ENCODE results near the gene CDKN2A. TPM values are rescaled to one million over a fixed set of nuclear protein-coding genes. Genes with fewer than 3 reads are reported as not detected.

Gene CDKN2A
- total RNA-seq, 1 experiment from 2014 or later = 0.57 TPM

GRCh38 chr9:22037954-22038690, 43.9 kb upstream of the CDKN2A start:
- ATAC-seq = no peak
- TF ChIP-seq ZNF317 (CRISPR knock-in tag; IDR thresholded peaks at IDR 0.05; ENCODE audit: borderline replicate concordance, low read depth) (no peak), ZNF281 (CRISPR knock-in tag; IDR thresholded peaks at IDR 0.05) (no peak), OVOL2 (CRISPR knock-in tag; IDR thresholded peaks at IDR 0.05; ENCODE audit: borderline replicate concordance) (no peak)
- Mint-ChIP-seq H3K4me1 (peaks cover 8% of the 10 kb centered on the region), H3K4me3 (no peak overlapping the region), H3K27ac (no peak overlapping the region), H3K36me3 (no peaks in the 10 kb centered on the region), H3K27me3 (ENCODE audit: low read depth) (no peaks in the 10 kb centered on the region), H3K9me3 (no peaks in the 10 kb centered on the region)
- no peak for DNase-seq (ENCODE audit: low spot score)
- POLR2A ChIA-PET = no interaction called here
- CTCF ChIA-PET = interaction anchor here (1.2 to 2.3 kb wide), 3 partner anchors 29 to 104 kb away, joined by 4 to 7 read pairs (median 4); partner anchors contain the start of gene CDKN2B

GRCh38 chr9:22036866-22037626, 42.9 kb upstream of the CDKN2A start:
- H3K9me3 Mint-ChIP-seq = no peaks in the 10 kb centered on the region
- ChIA-PET POLR2A (no interaction called here), CTCF (interaction anchor here (1.2 kb wide), 1 partner anchor 28 kb away, joined by 4 read pairs; the partner anchor contains the start of gene CDKN2B)
- no peaks in the 10 kb centered on the region for H3K27me3 Mint-ChIP-seq (ENCODE audit: low read depth)
- H3K4me3 Mint-ChIP-seq = no peak overlapping the region
- no peak for TF ChIP-seq TEAD4 (CRISPR knock-in tag; IDR thresholded peaks at IDR 0.05)
- no peak for TF ChIP-seq MYBL2 (CRISPR knock-in tag; IDR thresholded peaks at IDR 0.05)
- TF ChIP-seq HMGA2 (CRISPR knock-in tag; IDR thresholded peaks at IDR 0.05) = no peak
- TF ChIP-seq, protein P1, sequence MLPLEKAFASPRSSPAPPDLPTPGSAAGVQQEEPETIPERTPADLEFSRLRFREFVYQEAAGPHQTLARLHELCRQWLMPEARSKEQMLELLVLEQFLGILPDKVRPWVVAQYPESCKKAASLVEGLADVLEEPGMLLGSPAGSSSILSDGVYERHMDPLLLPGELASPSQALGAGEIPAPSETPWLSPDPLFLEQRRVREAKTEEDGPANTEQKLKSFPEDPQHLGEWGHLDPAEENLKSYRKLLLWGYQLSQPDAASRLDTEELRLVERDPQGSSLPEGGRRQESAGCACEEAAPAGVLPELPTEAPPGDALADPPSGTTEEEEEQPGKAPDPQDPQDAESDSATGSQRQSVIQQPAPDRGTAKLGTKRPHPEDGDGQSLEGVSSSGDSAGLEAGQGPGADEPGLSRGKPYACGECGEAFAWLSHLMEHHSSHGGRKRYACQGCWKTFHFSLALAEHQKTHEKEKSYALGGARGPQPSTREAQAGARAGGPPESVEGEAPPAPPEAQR (CRISPR knock-in tag; IDR thresholded peaks at IDR 0.05) = no peak
- TF ChIP-seq EMX1 (CRISPR knock-in tag; IDR thresholded peaks at IDR 0.05) = no peak
- no peak for TF ChIP-seq IRF2 (CRISPR knock-in tag; IDR thresholded peaks at IDR 0.05; ENCODE audit: borderline replicate concordance, low read depth)
- TF ChIP-seq ZNF396 (CRISPR knock-in tag; IDR thresholded peaks at IDR 0.05; ENCODE audit: borderline replicate concordance) = no peak
- TF ChIP-seq AR (CRISPR knock-in tag; IDR thresholded peaks at IDR 0.05) = no peak
- TF ChIP-seq, protein P2, sequence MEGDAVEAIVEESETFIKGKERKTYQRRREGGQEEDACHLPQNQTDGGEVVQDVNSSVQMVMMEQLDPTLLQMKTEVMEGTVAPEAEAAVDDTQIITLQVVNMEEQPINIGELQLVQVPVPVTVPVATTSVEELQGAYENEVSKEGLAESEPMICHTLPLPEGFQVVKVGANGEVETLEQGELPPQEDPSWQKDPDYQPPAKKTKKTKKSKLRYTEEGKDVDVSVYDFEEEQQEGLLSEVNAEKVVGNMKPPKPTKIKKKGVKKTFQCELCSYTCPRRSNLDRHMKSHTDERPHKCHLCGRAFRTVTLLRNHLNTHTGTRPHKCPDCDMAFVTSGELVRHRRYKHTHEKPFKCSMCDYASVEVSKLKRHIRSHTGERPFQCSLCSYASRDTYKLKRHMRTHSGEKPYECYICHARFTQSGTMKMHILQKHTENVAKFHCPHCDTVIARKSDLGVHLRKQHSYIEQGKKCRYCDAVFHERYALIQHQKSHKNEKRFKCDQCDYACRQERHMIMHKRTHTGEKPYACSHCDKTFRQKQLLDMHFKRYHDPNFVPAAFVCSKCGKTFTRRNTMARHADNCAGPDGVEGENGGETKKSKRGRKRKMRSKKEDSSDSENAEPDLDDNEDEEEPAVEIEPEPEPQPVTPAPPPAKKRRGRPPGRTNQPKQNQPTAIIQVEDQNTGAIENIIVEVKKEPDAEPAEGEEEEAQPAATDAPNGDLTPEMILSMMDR (IDR thresholded peaks at IDR 0.05) = no peak
- no peak for TF ChIP-seq CREM (CRISPR knock-in tag; IDR thresholded peaks at IDR 0.05)
- TF ChIP-seq JAZF1 (CRISPR knock-in tag; IDR thresholded peaks at IDR 0.05) = no peak
- no peak for TF ChIP-seq MXD4 (CRISPR knock-in tag; IDR thresholded peaks at IDR 0.05; ENCODE audit: borderline replicate concordance)
- no peak for TF ChIP-seq OVOL2 (CRISPR knock-in tag; IDR thresholded peaks at IDR 0.05; ENCODE audit: borderline replicate concordance)
- no peak for TF ChIP-seq IRF1 (CRISPR knock-in tag; IDR thresholded peaks at IDR 0.05)
- no peak for TF ChIP-seq KAT7 (CRISPR knock-in tag; IDR thresholded peaks at IDR 0.05; ENCODE audit: borderline replicate concordance)
- TF ChIP-seq, protein P3, sequence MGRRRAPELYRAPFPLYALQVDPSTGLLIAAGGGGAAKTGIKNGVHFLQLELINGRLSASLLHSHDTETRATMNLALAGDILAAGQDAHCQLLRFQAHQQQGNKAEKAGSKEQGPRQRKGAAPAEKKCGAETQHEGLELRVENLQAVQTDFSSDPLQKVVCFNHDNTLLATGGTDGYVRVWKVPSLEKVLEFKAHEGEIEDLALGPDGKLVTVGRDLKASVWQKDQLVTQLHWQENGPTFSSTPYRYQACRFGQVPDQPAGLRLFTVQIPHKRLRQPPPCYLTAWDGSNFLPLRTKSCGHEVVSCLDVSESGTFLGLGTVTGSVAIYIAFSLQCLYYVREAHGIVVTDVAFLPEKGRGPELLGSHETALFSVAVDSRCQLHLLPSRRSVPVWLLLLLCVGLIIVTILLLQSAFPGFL (CRISPR knock-in tag; IDR thresholded peaks at IDR 0.05; ENCODE audit: borderline replicate concordance) = no peak
- DNase-seq (ENCODE audit: low spot score) (no peak), ATAC-seq (no peak)
- peaks cover 12% of the 10 kb centered on the region for H3K4me1 Mint-ChIP-seq
- no peaks in the 10 kb centered on the region for H3K36me3 Mint-ChIP-seq
- no peak overlapping the region for H3K27ac Mint-ChIP-seq

All from WTC11 (cell line).